NCI-H774 (cell line): ENCODE results near the gene NR4A1.
"Not testable (repeated sequence)": the region's sequence is repeated elsewhere in the genome, so short reads cannot be mapped to it uniquely, and the experiment has no call there.

Experiments
- DNase-seq: peaks from one replicate; lab custom pipeline; 2025; lab: John Stamatoyannopoulos, UW

Gene NR4A1

GRCh38 chr12:52097045-52097666 lies 45.9 kb downstream of the NR4A1 start:
- no peak for DNase-seq

GRCh38 chr12:52104431-52105089 lies 53.3 kb downstream of the NR4A1 start:
- not testable (repeated sequence) for DNase-seq
